ENCODE data around the gene RAB6D.
"Not testable (repeated sequence)": the region's sequence is repeated elsewhere in the genome, so short reads cannot be mapped to it uniquely, and the experiment has no call there.

RAB6D gene

DNA sequence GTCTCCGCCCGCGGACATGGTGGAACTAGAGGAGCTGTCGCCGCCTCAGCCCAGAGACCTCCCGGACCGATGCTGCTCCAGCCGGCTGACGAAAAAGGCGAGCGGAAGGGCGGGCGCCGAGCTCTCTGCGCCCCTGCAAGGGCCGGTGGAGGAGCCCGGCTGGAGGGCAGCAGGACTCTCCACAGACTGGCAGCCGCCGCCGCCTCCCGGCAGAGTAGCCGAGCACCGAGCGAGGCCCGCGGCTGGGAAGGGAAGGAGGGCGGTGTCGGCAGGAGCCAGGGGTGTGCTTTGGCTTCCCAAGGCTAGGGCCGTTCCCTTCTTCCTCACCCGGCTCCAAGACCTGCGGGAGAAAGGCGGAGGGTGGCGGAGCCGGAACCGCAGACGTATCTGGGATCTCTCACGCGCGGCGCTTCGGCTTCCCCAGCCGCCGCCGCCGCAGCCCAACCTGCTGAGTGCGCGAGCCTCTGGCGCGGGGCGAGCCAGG is at the start of gene RAB6D:
TSS of gene RAB6D (minus strand) at position 466 of the 484 bp plus-strand sequence. CDS start at position 18, 448 bp downstream.
- H3K9me3 Mint-ChIP-seq; H3K36me3 Mint-ChIP-seq (ENCODE audit: low read depth); H3K4me1 Mint-ChIP-seq (ENCODE audit: low read depth); H3K27ac Mint-ChIP-seq: not testable (repeated sequence)
- Mint-ChIP-seq H3K27me3 (ENCODE audit: low read depth) (peaks cover 63% of the 10 kb centered on the region), H3K4me3 (peak within 1 kb of the TSS; percentile 62)

DNA sequence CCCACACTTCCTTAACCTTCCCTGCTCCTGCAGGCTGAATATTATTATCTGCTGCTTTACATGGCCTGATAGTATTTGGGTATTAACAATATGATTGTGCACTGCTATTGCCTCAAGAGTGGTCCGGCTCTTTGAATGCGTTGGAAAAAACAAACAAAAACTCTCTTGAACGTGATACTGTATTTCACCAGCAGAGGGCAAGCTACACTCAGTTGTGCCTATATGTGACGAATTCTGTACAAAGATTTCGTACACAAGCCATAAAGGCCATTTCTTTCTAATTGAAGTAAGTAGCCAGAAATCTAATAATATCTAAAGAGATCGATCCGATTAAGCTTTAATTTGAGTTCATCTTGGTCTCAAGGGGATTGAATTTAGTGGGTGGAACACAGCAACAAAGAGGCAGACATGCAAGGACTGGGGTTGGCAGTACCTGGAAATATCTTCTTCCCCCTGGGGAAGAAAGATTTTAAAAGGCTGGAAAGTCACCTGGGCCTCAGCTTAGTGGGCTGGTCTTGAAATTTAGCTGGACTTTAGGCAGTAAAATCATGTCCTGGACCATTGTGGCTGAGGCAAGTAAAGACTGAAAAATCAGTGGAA is 49.3 kb upstream of the RAB6D start:
- H3K4me1 Mint-ChIP-seq (ENCODE audit: low read depth): peaks cover 1% of the 10 kb centered on the region
- H3K36me3 Mint-ChIP-seq (ENCODE audit: low read depth): no peaks in the 10 kb centered on the region
- H3K4me3 Mint-ChIP-seq: no peak overlapping the region
- H3K9me3 Mint-ChIP-seq: no peaks in the 10 kb centered on the region
- H3K27me3 Mint-ChIP-seq (ENCODE audit: low read depth): peaks cover 34% of the 10 kb centered on the region
- no peak overlapping the region for H3K27ac Mint-ChIP-seq

DNA sequence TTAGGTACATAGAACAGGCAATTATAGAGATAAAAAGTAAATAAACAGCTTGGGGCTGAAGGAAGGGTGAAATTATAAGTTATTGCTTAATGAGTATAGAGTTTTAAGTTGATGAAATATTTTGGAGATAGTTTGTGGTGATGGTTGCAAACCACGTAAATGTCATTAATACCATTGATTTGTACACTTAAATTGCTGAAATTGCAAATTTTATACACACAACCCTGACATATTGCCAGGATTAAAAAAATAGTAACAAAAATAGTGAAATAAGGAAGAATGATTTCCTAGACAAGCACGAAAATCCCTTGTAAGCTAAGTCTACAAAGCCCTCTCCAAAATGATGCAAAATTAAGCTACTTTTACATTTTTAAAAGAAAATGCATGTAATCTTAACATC is 46.2 kb upstream of the RAB6D start:
- Mint-ChIP-seq H3K27me3 (ENCODE audit: low read depth) (peaks cover 19% of the 10 kb centered on the region), H3K27ac (no peak overlapping the region), H3K36me3 (ENCODE audit: low read depth) (no peaks in the 10 kb centered on the region), H3K4me1 (ENCODE audit: low read depth) (peaks cover 1% of the 10 kb centered on the region), H3K9me3 (no peaks in the 10 kb centered on the region), H3K4me3 (no peak overlapping the region)

DNA sequence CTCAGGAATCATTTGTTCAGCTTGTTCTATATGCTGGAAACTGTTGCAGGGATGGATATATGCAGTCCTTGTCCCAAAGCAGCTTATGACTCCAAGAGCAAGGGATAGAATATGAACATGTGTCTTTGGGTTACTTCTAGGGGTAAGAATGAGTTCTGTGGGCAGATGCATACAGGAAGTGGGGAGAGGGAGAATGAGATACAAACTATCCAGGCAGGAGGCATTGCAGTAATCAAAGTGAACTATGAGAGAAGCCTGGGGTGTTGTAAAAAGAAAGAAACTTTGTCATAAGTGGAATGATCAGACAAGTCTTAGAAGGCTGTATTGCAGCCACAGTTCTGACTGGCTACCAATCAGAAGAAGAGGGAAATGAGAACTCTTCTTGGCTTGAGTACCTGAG is 44.8 kb upstream of the RAB6D start:
- no peak overlapping the region for H3K27ac Mint-ChIP-seq
- H3K36me3 Mint-ChIP-seq (ENCODE audit: low read depth): no peaks in the 10 kb centered on the region
- peaks cover 24% of the 10 kb centered on the region for H3K27me3 Mint-ChIP-seq (ENCODE audit: low read depth)
- no peak overlapping the region for H3K4me3 Mint-ChIP-seq
- H3K4me1 Mint-ChIP-seq (ENCODE audit: low read depth): peaks cover 4% of the 10 kb centered on the region
- no peaks in the 10 kb centered on the region for H3K9me3 Mint-ChIP-seq

DNA sequence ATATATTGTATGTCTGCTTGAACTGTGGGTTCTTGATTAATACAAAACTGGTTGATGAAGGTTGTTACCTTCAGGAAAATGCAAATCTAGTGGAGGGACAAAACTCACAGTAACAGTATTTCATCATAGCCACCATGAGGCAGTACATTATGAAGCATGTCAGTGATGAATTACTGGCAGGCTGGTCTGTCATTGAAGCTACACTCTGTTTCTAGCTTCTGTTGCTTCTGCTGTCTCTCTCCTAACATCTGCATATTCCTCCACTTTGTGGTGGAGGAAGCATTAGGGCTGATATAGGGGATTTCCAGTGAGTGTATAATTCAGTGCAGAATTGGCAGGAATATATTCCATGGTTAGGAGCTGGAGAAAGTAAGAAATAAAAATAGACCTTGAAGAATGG is 44.2 kb upstream of the RAB6D start:
- Mint-ChIP-seq H3K4me3 (no peak overlapping the region), H3K36me3 (ENCODE audit: low read depth) (no peaks in the 10 kb centered on the region), H3K27ac (no peak overlapping the region), H3K27me3 (ENCODE audit: low read depth) (peaks cover 24% of the 10 kb centered on the region), H3K4me1 (ENCODE audit: low read depth) (peaks cover 4% of the 10 kb centered on the region), H3K9me3 (no peaks in the 10 kb centered on the region)

DNA sequence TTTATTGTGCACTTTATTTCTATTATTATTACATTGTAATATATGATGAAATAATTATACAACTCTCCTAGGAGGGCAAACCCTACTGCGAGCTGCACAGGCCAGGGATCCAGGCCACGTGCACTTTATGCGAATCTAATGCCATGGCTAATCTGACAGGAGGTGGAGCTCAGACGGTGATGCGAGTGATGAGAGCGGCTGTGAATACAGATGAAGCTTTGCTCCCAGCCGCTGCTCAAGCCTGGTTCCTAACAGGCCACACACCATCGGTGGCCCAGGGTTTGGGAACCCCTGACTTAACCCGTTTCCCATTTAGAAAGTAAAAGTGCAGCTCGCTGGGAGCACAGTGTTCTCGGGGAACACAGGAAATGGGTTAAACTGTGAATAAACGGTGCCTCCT is 40.8 kb upstream of the RAB6D start:
- H3K9me3 Mint-ChIP-seq: no peaks in the 10 kb centered on the region
- H3K27me3 Mint-ChIP-seq (ENCODE audit: low read depth): peaks cover 34% of the 10 kb centered on the region
- no peaks in the 10 kb centered on the region for H3K36me3 Mint-ChIP-seq (ENCODE audit: low read depth)
- H3K27ac Mint-ChIP-seq: no peak overlapping the region
- no peak overlapping the region for H3K4me3 Mint-ChIP-seq
- H3K4me1 Mint-ChIP-seq (ENCODE audit: low read depth): peaks cover 2% of the 10 kb centered on the region

DNA sequence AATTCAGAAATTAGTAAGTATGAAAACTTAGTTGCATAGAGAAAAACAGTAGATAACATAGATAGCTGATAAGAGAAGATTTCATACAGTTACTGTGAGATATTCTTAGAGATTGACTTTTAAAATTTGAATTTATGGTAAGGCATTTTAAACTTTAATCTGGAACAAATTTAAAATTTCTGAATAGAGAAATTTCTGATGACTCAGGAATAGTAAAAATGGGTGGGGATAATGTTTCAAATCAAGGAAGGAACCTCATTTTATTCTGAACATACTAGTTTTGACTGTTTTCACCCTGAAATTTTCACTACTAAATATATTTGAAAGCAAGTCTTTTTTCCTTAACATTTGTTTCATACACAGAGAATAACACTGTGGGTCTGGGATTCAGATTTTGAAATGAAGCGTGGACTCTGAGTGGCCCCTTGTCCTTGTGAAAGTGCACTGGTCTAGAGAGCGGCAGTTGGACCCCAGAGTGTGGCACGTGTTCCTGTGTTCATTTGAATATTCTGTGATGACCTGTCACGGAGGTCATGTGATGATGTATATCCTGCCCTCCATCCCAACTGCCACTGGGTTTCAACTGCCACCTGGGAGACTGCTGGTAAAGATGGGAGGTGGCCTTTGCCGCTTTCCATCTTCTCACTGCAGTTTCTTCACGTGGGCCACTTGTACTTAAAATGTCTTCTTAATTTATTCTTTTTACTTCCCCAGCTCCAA is 38.5 kb upstream of the RAB6D start:
- no peak overlapping the region for H3K27ac Mint-ChIP-seq
- no peaks in the 10 kb centered on the region for H3K36me3 Mint-ChIP-seq (ENCODE audit: low read depth)
- no peak overlapping the region for H3K4me3 Mint-ChIP-seq
- H3K9me3 Mint-ChIP-seq: no peaks in the 10 kb centered on the region
- H3K27me3 Mint-ChIP-seq (ENCODE audit: low read depth): peaks cover 23% of the 10 kb centered on the region
- H3K4me1 Mint-ChIP-seq (ENCODE audit: low read depth): peaks cover 2% of the 10 kb centered on the region

DNA sequence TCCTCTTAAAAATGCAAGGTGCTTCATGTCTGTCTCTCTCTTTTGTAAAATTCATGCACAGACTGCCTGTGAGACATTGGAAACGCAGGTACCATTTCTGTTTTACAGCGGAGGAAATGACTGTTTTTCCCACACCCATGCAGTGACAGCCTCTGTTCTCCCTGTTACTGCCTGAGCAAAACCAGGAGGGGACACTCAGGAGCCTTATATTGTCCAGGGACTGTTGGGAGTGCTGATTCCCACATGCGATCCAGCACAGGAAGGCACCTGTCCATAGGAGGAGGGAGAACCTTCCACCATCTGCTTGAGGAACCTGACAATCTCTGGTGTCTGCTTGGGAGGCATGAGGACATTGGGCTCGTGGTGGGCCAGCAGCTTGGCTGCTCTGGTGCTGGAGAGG is 36.9 kb upstream of the RAB6D start:
- H3K27ac Mint-ChIP-seq: no peak overlapping the region
- H3K4me1 Mint-ChIP-seq (ENCODE audit: low read depth): peaks cover 2% of the 10 kb centered on the region
- H3K4me3 Mint-ChIP-seq: no peak overlapping the region
- no peaks in the 10 kb centered on the region for H3K9me3 Mint-ChIP-seq
- peaks cover 26% of the 10 kb centered on the region for H3K27me3 Mint-ChIP-seq (ENCODE audit: low read depth)
- no peaks in the 10 kb centered on the region for H3K36me3 Mint-ChIP-seq (ENCODE audit: low read depth)

DNA sequence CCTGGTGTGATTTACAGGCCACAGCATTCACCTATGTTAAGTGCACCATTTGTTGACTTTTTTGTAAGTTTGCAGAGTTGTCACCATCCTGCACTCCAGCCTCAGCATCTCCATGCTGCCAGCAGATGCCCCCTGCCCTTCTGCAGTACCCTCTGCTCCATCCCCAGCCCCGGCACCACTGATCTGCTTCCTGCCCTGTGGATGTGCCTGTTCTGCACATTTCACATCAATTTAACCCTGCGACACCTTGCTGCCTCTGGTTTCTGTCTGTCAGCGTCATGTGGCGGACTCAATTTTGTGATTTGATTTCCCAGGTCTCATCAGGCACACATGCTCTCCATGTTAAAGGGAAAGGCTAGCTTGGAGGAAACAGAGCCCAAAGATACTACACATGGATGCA is 36.5 kb upstream of the RAB6D start:
- H3K4me1 Mint-ChIP-seq (ENCODE audit: low read depth); H3K36me3 Mint-ChIP-seq (ENCODE audit: low read depth): not testable (repeated sequence)

DNA sequence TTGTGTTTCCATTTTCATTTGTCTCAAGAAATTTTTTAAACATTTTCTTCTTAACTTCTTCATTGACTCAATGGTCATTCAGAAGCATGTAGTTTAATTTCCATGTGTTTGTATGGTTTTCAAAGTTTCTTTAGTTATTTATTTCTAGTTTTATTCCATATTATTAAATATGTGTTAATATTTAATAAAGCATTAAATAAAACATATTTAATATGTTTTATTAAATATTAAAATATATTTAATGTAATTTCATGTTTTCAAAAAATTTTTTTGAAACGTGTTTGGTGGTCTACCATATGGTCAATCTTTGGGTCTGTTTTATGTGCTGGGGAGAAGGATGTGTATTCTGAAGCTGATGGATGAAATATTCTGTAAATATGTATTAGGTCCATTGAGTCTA is 32.2 kb upstream of the RAB6D start:
- not testable (repeated sequence) for H3K4me1 Mint-ChIP-seq (ENCODE audit: low read depth); H3K9me3 Mint-ChIP-seq; H3K36me3 Mint-ChIP-seq (ENCODE audit: low read depth); H3K4me3 Mint-ChIP-seq; H3K27ac Mint-ChIP-seq
- peaks cover 16% of the 10 kb centered on the region for H3K27me3 Mint-ChIP-seq (ENCODE audit: low read depth)

More for the DNA sequence above, 36.5 kb upstream of the RAB6D start:
- H3K4me3 Mint-ChIP-seq, H3K27ac Mint-ChIP-seq, H3K9me3 Mint-ChIP-seq: not testable (repeated sequence)
- peaks cover 28% of the 10 kb centered on the region for H3K27me3 Mint-ChIP-seq (ENCODE audit: low read depth)

DNA sequence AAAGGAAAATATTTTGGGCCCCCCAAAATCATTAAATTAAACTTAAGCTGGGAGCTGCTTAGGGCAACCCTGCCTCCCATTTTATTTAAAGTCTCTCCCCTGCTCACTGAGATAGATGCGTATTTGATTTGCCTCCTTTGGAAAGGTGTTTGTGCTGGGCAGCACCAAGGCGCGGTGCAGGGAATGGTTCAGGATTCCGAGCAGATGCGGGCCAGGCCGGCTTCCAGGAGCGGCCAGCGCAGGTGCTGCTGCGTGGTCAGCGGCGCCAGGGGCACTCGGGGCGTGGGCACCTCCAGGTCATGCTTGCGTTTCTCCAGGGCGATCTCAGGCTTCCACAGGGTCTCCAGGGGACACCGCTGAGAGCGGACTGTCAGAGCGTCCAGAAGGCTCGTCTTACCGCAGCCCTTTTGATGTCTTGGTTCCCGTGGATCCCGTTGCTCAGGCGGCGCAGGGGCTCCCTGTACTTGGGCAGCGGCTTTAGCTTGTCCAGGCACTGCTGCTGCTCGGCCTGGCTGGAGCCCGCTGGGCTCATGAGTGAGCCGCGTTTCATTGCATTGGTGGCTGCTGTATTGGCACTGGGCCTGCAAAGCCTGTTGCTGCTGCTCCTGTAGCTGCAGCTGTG is 31.2 kb upstream of the RAB6D start:
- H3K4me1 Mint-ChIP-seq (ENCODE audit: low read depth); H3K27me3 Mint-ChIP-seq (ENCODE audit: low read depth); H3K36me3 Mint-ChIP-seq (ENCODE audit: low read depth); H3K27ac Mint-ChIP-seq; H3K4me3 Mint-ChIP-seq; H3K9me3 Mint-ChIP-seq: not testable (repeated sequence)

DNA sequence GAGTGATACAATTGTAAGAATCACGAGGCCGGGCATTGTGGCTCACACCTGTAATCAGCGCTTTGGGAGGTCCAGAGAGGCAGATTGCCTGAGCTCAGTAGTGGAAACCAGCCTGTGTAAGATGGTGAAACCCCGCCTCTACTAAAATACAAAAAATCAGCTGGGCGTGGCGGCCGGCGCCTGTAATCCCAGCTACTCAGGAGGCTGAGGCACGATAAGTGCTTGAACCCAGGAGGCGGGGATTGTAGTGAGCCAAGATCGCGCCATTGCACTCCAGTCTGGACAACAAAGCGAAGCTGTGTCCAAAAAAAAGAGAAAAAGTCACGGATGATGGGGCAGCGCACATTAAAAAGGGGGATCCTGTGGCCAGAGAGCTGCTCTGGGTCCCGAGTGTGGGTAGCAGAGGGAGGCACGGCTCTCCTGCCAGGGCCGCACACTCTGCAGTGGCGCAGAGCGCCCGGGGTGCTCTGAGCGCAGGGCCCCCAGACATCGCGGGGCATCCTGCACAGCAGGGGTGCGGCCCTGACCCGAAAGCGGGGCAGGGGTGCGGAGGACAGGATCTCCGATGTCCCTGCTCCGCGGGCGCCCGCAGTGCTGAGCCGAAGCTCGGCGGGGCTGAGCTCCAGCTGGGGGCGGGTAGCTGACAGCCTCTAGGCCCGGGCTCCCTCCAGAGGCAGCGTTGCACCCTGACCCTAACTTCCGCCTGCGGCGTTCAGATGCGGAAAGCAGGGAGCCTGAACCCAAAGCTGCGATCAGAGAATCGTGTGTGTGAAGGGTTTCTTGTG is 30.4 kb upstream of the RAB6D start:
- Mint-ChIP-seq H3K4me1 (ENCODE audit: low read depth) (no peaks in the 10 kb centered on the region), H3K27me3 (ENCODE audit: low read depth) (peaks cover 8% of the 10 kb centered on the region), H3K4me3 (no peak overlapping the region), H3K9me3 (no peaks in the 10 kb centered on the region), H3K27ac (no peak overlapping the region), H3K36me3 (ENCODE audit: low read depth) (no peaks in the 10 kb centered on the region)

DNA sequence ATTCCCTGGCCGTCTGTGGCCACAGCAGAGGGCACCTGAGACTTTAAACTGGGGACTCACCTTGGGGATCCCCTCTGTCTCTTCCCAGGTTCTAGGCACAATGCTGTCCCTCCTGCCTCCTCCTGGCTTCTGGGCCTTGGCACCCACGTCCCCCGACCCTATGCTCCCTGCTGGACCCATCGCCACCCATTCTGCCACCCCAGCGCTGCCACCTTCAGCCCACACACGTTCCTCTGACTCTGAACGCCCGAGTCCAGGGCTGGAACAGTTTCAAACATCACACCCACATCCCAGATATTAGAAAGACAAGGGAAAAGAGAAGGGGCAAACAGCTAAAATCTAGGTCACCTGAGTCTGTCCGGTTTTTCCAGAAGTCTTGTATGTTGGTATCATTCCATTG is 28.0 kb upstream of the RAB6D start:
- H3K27ac Mint-ChIP-seq; H3K9me3 Mint-ChIP-seq; H3K4me1 Mint-ChIP-seq (ENCODE audit: low read depth); H3K4me3 Mint-ChIP-seq; H3K36me3 Mint-ChIP-seq (ENCODE audit: low read depth); H3K27me3 Mint-ChIP-seq (ENCODE audit: low read depth): not testable (repeated sequence)

DNA sequence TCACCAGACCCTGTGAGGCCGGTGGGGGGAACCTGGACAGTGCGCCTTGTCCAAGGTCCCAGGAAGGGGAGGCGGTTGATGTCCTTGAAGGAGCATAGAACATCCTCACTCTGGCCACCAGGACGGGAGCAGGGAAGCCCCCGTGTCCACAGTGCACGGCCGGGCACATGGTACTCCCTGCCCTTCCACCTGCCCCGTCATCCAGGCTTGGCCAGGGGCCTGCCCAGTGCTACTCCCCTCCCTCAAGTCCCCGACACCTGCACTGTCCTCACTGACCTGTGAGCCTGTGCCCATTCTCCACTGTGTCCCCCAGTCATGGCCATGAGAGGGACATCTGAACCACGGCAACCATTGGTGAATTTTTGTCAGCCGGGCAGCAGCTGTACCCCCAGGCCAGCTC is 27.5 kb upstream of the RAB6D start:
- H3K4me1 Mint-ChIP-seq (ENCODE audit: low read depth); H3K27ac Mint-ChIP-seq; H3K27me3 Mint-ChIP-seq (ENCODE audit: low read depth); H3K4me3 Mint-ChIP-seq; H3K9me3 Mint-ChIP-seq; H3K36me3 Mint-ChIP-seq (ENCODE audit: low read depth): not testable (repeated sequence)
